GM20000 (cell line): ENCODE results near the gene PGA4.

Experiments
- DNase-seq: peaks from one replicate; pipeline ENCODE4 v3.0.0; 2012; ENCODE audit warnings: low spot score
- CTCF ChIP-seq: IDR thresholded peaks from 2 replicates; pipeline ENCODE4 v1.5.1; 2012; ENCODE audit warnings: mild to moderate bottlenecking, control low read depth; ENCODE audit errors: extremely low read depth, missing control alignments

PGA4 gene

DNA sequence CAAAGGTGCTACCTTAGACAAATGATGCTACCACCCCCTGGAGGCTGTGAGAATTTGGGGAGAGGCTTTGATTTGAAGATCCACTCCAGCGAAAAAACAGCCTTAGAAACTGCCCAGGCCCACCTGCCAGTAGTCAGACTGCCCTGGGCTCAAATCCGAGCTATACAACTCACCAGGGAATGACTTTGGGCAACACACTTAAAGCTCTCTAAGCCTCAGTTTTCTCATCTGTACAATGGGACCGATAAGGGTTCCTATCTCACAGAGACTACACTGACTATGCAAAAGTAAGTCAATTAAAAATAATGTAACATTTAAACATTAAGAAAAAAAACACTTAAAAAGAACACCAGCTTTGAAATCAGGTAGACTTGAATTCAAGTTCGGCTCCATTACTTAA is 53.0 kb downstream of the PGA4 start:
- no peak for TF ChIP-seq CTCF
- no peak for DNase-seq

GRCh38 chr11:61277186-61278000 is 55.2 kb downstream of the PGA4 start:
- no peak for DNase-seq
- TF ChIP-seq CTCF = no peak

- no peak for DNase-seq
- no peak for TF ChIP-seq CTCF
Observed at GRCh38 chr11:61278001-61278470, 55.9 kb downstream of the PGA4 start.

- no peak for TF ChIP-seq CTCF
- DNase-seq = no peak
Observed at GRCh38 chr11:61279934-61280659, 58.0 kb downstream of the PGA4 start.

DNA sequence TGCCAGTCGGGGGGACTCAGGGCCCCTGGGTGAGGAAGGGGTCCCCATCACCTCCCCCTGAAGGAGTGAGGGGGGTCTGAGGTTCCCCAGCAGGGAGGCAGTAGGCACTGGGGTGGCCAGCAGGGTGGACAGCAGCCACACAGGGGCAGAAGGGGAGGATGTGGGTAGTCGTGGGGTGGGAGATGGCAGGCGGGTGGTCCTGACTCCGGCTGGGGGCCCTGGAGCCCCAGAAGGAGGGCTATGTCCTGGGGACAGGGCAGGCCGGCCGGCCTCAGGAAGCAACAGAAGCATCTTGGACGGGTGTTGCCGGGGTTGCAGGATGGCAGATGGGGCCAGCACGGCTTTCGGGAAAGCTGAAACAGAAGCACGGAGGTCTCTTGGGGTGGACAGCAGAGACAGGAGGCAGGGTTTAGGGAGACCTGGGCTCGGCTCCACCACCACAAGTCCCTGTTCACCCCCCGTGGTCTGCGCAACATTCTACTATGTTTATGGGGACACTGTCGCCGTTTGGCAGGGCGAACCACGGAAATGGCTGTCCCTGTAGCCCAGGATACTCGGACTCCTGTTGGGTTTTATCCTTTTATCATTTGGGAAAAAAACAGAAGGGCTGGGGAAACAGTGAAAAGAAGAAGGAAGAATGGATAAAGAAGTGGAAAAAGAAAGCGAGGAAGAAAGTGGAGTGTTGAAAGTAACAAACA is 58.9 kb downstream of the PGA4 start:
- no peak for DNase-seq
- no peak for TF ChIP-seq CTCF
